Peyer's patch (tissue), 4 donors: ENCODE measurements around the gene EPSTI1. TPM values are rescaled to one million over a fixed set of nuclear protein-coding genes. Genes with fewer than 3 reads are reported as not detected.

ENCODE experiments used
- DNase-seq, 3 donors: peaks; one replicate each; pipeline ENCODE4 v3.0.0-alpha.2; 2017 to 2019
- H3K27ac ChIP-seq, 4 donors: fragments of 200-600 bp; sonication (generic); one replicate each; pipeline ENCODE4 v1.5.1; 2016 to 2019
- H3K27me3 ChIP-seq, 2 donors: fragments of 200-600 bp; sonication (generic); one replicate each; pipeline ENCODE4 v1.5.1; 2019
- H3K36me3 ChIP-seq, 3 donors: fragments of 200-600 bp; sonication (generic); one replicate each; pipeline ENCODE4 v1.5.1; 2016 to 2019
- H3K4me1 ChIP-seq, 4 donors: fragments of 200-600 bp; sonication (generic); one replicate each; pipeline ENCODE4 v1.5.1; 2016 to 2019
- H3K4me3 ChIP-seq, 4 donors: fragments of 200-600 bp; sonication (generic); 1 replicate in 3 of 4; 2 replicates in 1 of 4; pipeline ENCODE4 v1.5.1; 2016 to 2019; ENCODE audit warnings: mild to moderate bottlenecking in 1 of 4
- H3K9me3 ChIP-seq, 4 donors: fragments of 200-600 bp; sonication (generic); one replicate each; pipeline ENCODE4 v1.5.1; 2016 to 2019; ENCODE audit warnings: mild to moderate bottlenecking in 1 of 4
- CTCF ChIP-seq, 6 experiments: fragments of 450-650 bp in 4 of 6; fragments of 200-600 bp in 2 of 6; sonication (generic) in 1 of 6; IDR thresholded peaks; one replicate each; pipeline ENCODE4 v1.5.1; 2017 to 2019; ENCODE audit warnings: antibody characterized with exemption in 6 of 6, mild to moderate bottlenecking in 3 of 6, moderate library complexity in 1 of 6
- POLR2A ChIP-seq, 2 donors: fragments of 450-650 bp; IDR thresholded peaks; one replicate each; pipeline ENCODE4 v1.5.1; 2017; ENCODE audit warnings: antibody characterized with exemption in 2 of 2, mild to moderate bottlenecking in 2 of 2, moderate library complexity in 2 of 2
- total RNA-seq, 4 donors: library from RNA; depleted of rRNA; stranded (reverse); fragments of >200 nt; gene quantifications; one replicate each; pipeline ENCODE4 v1.1.0, GENCODE V29; 2016

Gene EPSTI1
- total RNA-seq, 4 donors from 2014 or later: 8.8 to 45.4 (median 22.1) TPM

- Histone ChIP-seq H3K27ac (no peak overlapping the region), H3K27me3 (no peaks in the 10 kb centered on the region), H3K4me3 (no peak overlapping the region), H3K4me1 (peaks cover 0 to 5% (median 0%) of the 10 kb centered on the region in 4 donors), H3K36me3 (no peaks in the 10 kb centered on the region), H3K9me3 (no peaks in the 10 kb centered on the region)
- TF ChIP-seq CTCF (IDR thresholded peaks at IDR 0.05) (no peak), POLR2A (IDR thresholded peaks at IDR 0.05) (no peak)
- no peak for DNase-seq
These were observed 116.4 kb downstream of the EPSTI1 start for GRCh38 chr13:42875475-42876269.

GRCh38 chr13:42874221-42874620, 117.8 kb downstream of the EPSTI1 start:
- no peak for DNase-seq
- peaks cover 0 to 5% (median 0%) of the 10 kb centered on the region in 4 donors for H3K4me1 ChIP-seq
- H3K27ac ChIP-seq: no peak overlapping the region
- H3K36me3 ChIP-seq: no peaks in the 10 kb centered on the region
- H3K27me3 ChIP-seq: no peaks in the 10 kb centered on the region
- H3K9me3 ChIP-seq: no peaks in the 10 kb centered on the region
- TF ChIP-seq POLR2A (IDR thresholded peaks at IDR 0.05) (no peak), CTCF (IDR thresholded peaks at IDR 0.05) (no peak)
- H3K4me3 ChIP-seq: no peak overlapping the region

- Histone ChIP-seq H3K9me3 (no peaks in the 10 kb centered on the region), H3K27me3 (no peaks in the 10 kb centered on the region), H3K4me1 (peaks cover 0 to 5% (median 0%) of the 10 kb centered on the region in 4 donors), H3K4me3 (no peak overlapping the region), H3K36me3 (no peaks in the 10 kb centered on the region), H3K27ac (no peak overlapping the region)
- DNase-seq: no peak
- TF ChIP-seq POLR2A (IDR thresholded peaks at IDR 0.05) (no peak), CTCF (IDR thresholded peaks at IDR 0.05) (no peak)
These were observed 119.0 kb downstream of the EPSTI1 start for GRCh38 chr13:42873081-42873480.

- Histone ChIP-seq H3K36me3 (no peaks in the 10 kb centered on the region), H3K4me1 (no peaks in the 10 kb centered on the region), H3K27me3 (no peaks in the 10 kb centered on the region), H3K27ac (no peak overlapping the region), H3K4me3 (no peak overlapping the region), H3K9me3 (no peaks in the 10 kb centered on the region)
- DNase-seq: no peak
- TF ChIP-seq CTCF (IDR thresholded peaks at IDR 0.05) (no peak), POLR2A (IDR thresholded peaks at IDR 0.05) (no peak)
These were observed 124.8 kb downstream of the EPSTI1 start for GRCh38 chr13:42867232-42867631.

- Histone ChIP-seq H3K36me3 (no peaks in the 10 kb centered on the region), H3K27ac (no peak overlapping the region), H3K9me3 (no peaks in the 10 kb centered on the region), H3K4me1 (no peaks in the 10 kb centered on the region), H3K27me3 (no peaks in the 10 kb centered on the region), H3K4me3 (no peak overlapping the region)
- TF ChIP-seq POLR2A (IDR thresholded peaks at IDR 0.05) (no peak), CTCF (IDR thresholded peaks at IDR 0.05) (no peak)
- DNase-seq: no peak
These were observed 126.3 kb downstream of the EPSTI1 start for GRCh38 chr13:42865768-42866102.
